CD14-positive monocyte (primary cell): ENCODE results near the gene RABL6. TPM values are rescaled to one million over a fixed set of nuclear protein-coding genes. Genes with fewer than 3 reads are reported as not detected.
"Not testable (repeated sequence)": the region's sequence is repeated elsewhere in the genome, so short reads cannot be mapped to it uniquely, and the experiment has no call there.

ENCODE experiments used
- DNase-seq, 3 donors: peaks; one replicate each; pipeline ENCODE4 v3.0.0-alpha.2; 2011 to 2022
- H2AFZ ChIP-seq: 2 replicates; pipeline ENCODE4 v1.6.0; 2012; ENCODE audit warnings: mild to moderate bottlenecking, low read depth, low read length, inconsistent platforms; ENCODE audit not compliant: insufficient read depth, poor library complexity, severe bottlenecking
- H3K27ac ChIP-seq, 2 donors: 1 replicate in 1 of 2; 2 replicates in 1 of 2; pipeline ENCODE4 v1.5.1; 2012 to 2013; ENCODE audit warnings: low read length in 2 of 2, control low read depth in 1 of 2, inconsistent platforms in 1 of 2, low read depth in 1 of 2, mild to moderate bottlenecking in 1 of 2
- H3K27me3 ChIP-seq, 2 donors: one replicate each; pipeline versions ENCODE4 v1.6.0 to v1.6.1; 2011 to 2013; ENCODE audit warnings: low read length in 2 of 2; ENCODE audit not compliant: control insufficient read depth in 2 of 2, insufficient read depth in 2 of 2
- H3K36me3 ChIP-seq, 2 donors: replicated peaks in 1 of 2; 1 replicate in 1 of 2; 2 replicates in 1 of 2; pipeline versions ENCODE4 v1.5.1 to v1.6.1; 2012 to 2013; ENCODE audit warnings: low read length in 2 of 2, control low read depth in 1 of 2, inconsistent platforms in 1 of 2, mild to moderate bottlenecking in 1 of 2; ENCODE audit not compliant: insufficient read depth in 2 of 2, control insufficient read depth in 1 of 2
- H3K4me1 ChIP-seq, 2 donors: 1 replicate in 1 of 2; 2 replicates in 1 of 2; pipeline versions ENCODE4 v1.5.1 to v1.6.1; 2012 to 2013; ENCODE audit warnings: low read length in 2 of 2, control low read depth in 1 of 2, inconsistent platforms in 1 of 2, mild to moderate bottlenecking in 1 of 2, moderate library complexity in 1 of 2; ENCODE audit not compliant: insufficient read depth in 2 of 2, control insufficient read depth in 1 of 2
- H3K4me2 ChIP-seq: replicated peaks from 2 replicates; pipeline ENCODE3; 2012; ENCODE audit warnings: low read length, moderate library complexity, mild to moderate bottlenecking; ENCODE audit not compliant: poor library complexity, severe bottlenecking; ENCODE audit errors: extremely low read depth
- H3K4me3 ChIP-seq, 3 experiments: fragments of 200-600 bp in 1 of 3; sonication (generic) in 1 of 3; replicated peaks in 1 of 3; 1 replicate in 2 of 3; 2 replicates in 1 of 3; pipeline ENCODE4 v1.5.1; 2011 to 2013; ENCODE audit warnings: low read length in 3 of 3, mild to moderate bottlenecking in 3 of 3, control low read depth in 2 of 3, low read depth in 2 of 3, inconsistent platforms in 1 of 3, moderate library complexity in 1 of 3
- H3K79me2 ChIP-seq: 2 replicates; pipeline ENCODE4 v1.6.0; 2012; ENCODE audit warnings: mild to moderate bottlenecking, control low read depth, inconsistent platforms, low read length, moderate library complexity; ENCODE audit not compliant: insufficient read depth
- H3K9ac ChIP-seq: 2 replicates; pipeline ENCODE4 v1.6.0; 2017; ENCODE audit warnings: low read length, mild to moderate bottlenecking; ENCODE audit not compliant: insufficient read depth, poor library complexity, severe bottlenecking
- H3K9me3 ChIP-seq, 2 donors: replicated peaks in 1 of 2; 1 replicate in 1 of 2; 2 replicates in 1 of 2; pipeline versions ENCODE4 v1.5.1 to v1.6.1; 2012 to 2013; ENCODE audit warnings: low read length in 2 of 2, control low read depth in 1 of 2; ENCODE audit not compliant: control insufficient read depth in 1 of 2, insufficient read depth in 1 of 2
- H4K20me1 ChIP-seq: 2 replicates; pipeline ENCODE4 v1.6.0; 2012; ENCODE audit warnings: mild to moderate bottlenecking, low read length, control low read depth, moderate library complexity; ENCODE audit not compliant: insufficient read depth
- H3K27ac Mint-ChIP-seq, 7 donors: one replicate each; pipeline ENCODE4 v1.8.0; 2020; ENCODE audit warnings: mild to moderate bottlenecking in 7 of 7, mixed read lengths in 7 of 7, moderate library complexity in 6 of 7, inconsistent platforms in 2 of 7
- H3K27me3 Mint-ChIP-seq, 3 donors: one replicate each; pipeline ENCODE4 v1.8.0; 2021 to 2022; ENCODE audit warnings: low read depth in 3 of 3, mild to moderate bottlenecking in 3 of 3, mixed read lengths in 3 of 3, moderate library complexity in 3 of 3, inconsistent platforms in 1 of 3
- H3K36me3 Mint-ChIP-seq, 2 donors: one replicate each; pipeline ENCODE4 v1.8.0; 2020; ENCODE audit warnings: mixed read lengths in 2 of 2, inconsistent platforms in 1 of 2, mild to moderate bottlenecking in 1 of 2
- H3K4me1 Mint-ChIP-seq: one replicate; pipeline ENCODE4 v1.8.0; 2020; ENCODE audit warnings: mild to moderate bottlenecking, mixed read lengths
- H3K4me3 Mint-ChIP-seq, 2 donors: one replicate each; pipeline ENCODE4 v1.8.0; 2020; ENCODE audit warnings: mild to moderate bottlenecking in 2 of 2, mixed read lengths in 2 of 2, moderate library complexity in 1 of 2
- H3K9me3 Mint-ChIP-seq, 7 donors: one replicate each; pipeline ENCODE4 v1.8.0; 2020 to 2022; ENCODE audit warnings: mixed read lengths in 7 of 7, mild to moderate bottlenecking in 6 of 7, moderate library complexity in 6 of 7, inconsistent platforms in 2 of 7
- CTCF ChIP-seq: fragments of 200-600 bp; IDR thresholded peaks from one replicate; pipeline ENCODE4 v1.8.0; 2022; ENCODE audit warnings: antibody characterized with exemption, mild to moderate bottlenecking
- WGBS: methylation state at CpG from one replicate; pipeline ENCODE4 v1.1.5; 2013; ENCODE audit warnings: missing lambda C conversion rate; ENCODE audit not compliant: insufficient coverage; 5-methylcytosine and 5-hydroxymethylcytosine counted together
- intact Hi-C, 2 donors: fragments of 100-400 bp; cut with micrococcal nuclease; formaldehyde crosslinking; loops; one replicate each; pipeline versions ENCODE4 v1.15.0 to v1.15.1; 2023
- polyA plus RNA-seq, 3 donors: library from polyadenylated mRNA; depleted of rRNA in 1 of 3; unstranded in 2 of 3; stranded (reverse) in 1 of 3; fragments of 300-500 nt in 2 of 3; fragments of >200 nt in 1 of 3; fragmentation: Illumina TruSeq in 2 of 3; gene quantifications; 1 replicate in 2 of 3; 2 replicates in 1 of 3; pipeline ENCODE4 v1.2.3, GENCODE V29; 2012 to 2021

Gene RABL6
- polyA plus RNA-seq, 3 donors: 6.7 to 30.9 (median 8.1) TPM

- WGBS: 99% methylated on average over 19 of the region's 27 CpGs
- Mint-ChIP-seq H3K27ac (no peak overlapping the region), H3K27me3 (peaks cover 0 to 6% (median 3%) of the 10 kb centered on the region in 3 donors), H3K9me3 (peaks cover 0 to 3% (median 0%) of the 10 kb centered on the region in 7 donors), H3K4me3 (no peak overlapping the region), H3K36me3 (peaks cover 26 to 63% of the 10 kb centered on the region in 2 donors), H3K4me1 (peaks cover 3% of the 10 kb centered on the region)
- Histone ChIP-seq H4K20me1 (no peaks in the 10 kb centered on the region), H3K36me3 (peaks cover 39 to 50% of the 10 kb centered on the region in 2 donors), H3K4me2 (no peak overlapping the region), H3K9me3 (no peaks in the 10 kb centered on the region), H3K9ac (no peak overlapping the region), H3K79me2 (no peaks in the 10 kb centered on the region), H2AFZ (no peak overlapping the region), H3K4me3 (no peak overlapping the region), H3K27me3 (peaks cover 0 to under 1% of the 10 kb centered on the region in 2 donors), H3K4me1 (peaks cover 4 to 7% of the 10 kb centered on the region in 2 donors), H3K27ac (no peak overlapping the region)
- intact Hi-C loops: no loop called here
- no peak for TF ChIP-seq CTCF
- no peak for DNase-seq
Measured at GRCh38 chr9:136837146-136837855, 29.6 kb downstream of the RABL6 start.

GRCh38 chr9:136837856-136838277 is 30.1 kb downstream of the RABL6 start:
- intact Hi-C loops, H3K4me1 Mint-ChIP-seq, H4K20me1 ChIP-seq, H3K27me3 ChIP-seq, H3K4me3 ChIP-seq, H3K79me2 ChIP-seq, H3K27ac ChIP-seq, H3K9me3 ChIP-seq, DNase-seq, H3K9me3 Mint-ChIP-seq, H3K4me2 ChIP-seq, H3K9ac ChIP-seq, H2AFZ ChIP-seq, H3K27ac Mint-ChIP-seq, H3K27me3 Mint-ChIP-seq, H3K4me3 Mint-ChIP-seq: not testable (repeated sequence)
- Histone ChIP-seq H3K4me1 (peaks cover 8 to 12% of the 10 kb centered on the region in 2 donors), H3K36me3 (peaks cover 33 to 45% of the 10 kb centered on the region in 2 donors)
- peaks cover 22 to 58% of the 10 kb centered on the region in 2 donors for H3K36me3 Mint-ChIP-seq
- 98% methylated on average over 9 of the region's 15 CpGs for WGBS
